HepG2 (cell line): ENCODE results near the gene MPZL3. TPM values are rescaled to one million over a fixed set of nuclear protein-coding genes. Genes with fewer than 3 reads are reported as not detected.

Experiments
- ATAC-seq: fragments of 200-7000 bp; cut with Tn5 transposase; 3 replicates; pipeline ENCODE4 v1.9.1; 2020; ENCODE audit warnings: mild to moderate bottlenecking, moderate library complexity
- BruUV-seq: library from RNA; stranded (reverse); fragments of 400-500 nt; replicated peaks from 2 replicates; lab custom pipeline; 2021; lab: Mats Ljungman, UMichigan
- CTCF ChIA-PET: fragments of 300-600 bp; formaldehyde crosslinking; extraction: SDS; loops from one replicate; lab custom pipeline; 2021; ENCODE audit warnings: low total read pairs, inconsistent platforms, low intra/inter-chr PET ratio; lab: Yijun Ruan, JAX
- POLR2A ChIA-PET: fragments of 350-600 bp; sonication (Branson Sonifier 250); formaldehyde crosslinking; loops from one replicate; lab custom pipeline; 2020; ENCODE audit warnings: antibody characterized with exemption, inconsistent platforms; lab: Yijun Ruan, JAX
- DNase-seq: peaks from one replicate; pipeline ENCODE4 v3.0.0-alpha.2; 2015; ENCODE audit warnings: low spot score
- FAIRE-seq: peaks from 3 replicates; lab custom pipeline; 2011; peaks lifted over from hg19 to GRCh38; lab: Jason Lieb, UNC
- H2AFZ ChIP-seq: one replicate; pipeline ENCODE4 v1.6.1; 2011; ENCODE audit warnings: low read length, inconsistent platforms
- H3K27ac ChIP-seq: fragments of 300-600 bp; 3 replicates; pipeline ENCODE4 v1.8.0; 2011; ENCODE audit warnings: mixed run types, mild to moderate bottlenecking, mixed read lengths, low read length, inconsistent platforms; ENCODE audit not compliant: insufficient read depth; ENCODE audit errors: extremely low read length
- H3K27me3 ChIP-seq, 2 experiments: fragments of 200-600 bp in 1 of 2; 2 replicates in 1 of 2; 3 replicates in 1 of 2; pipeline versions ENCODE4 v1.6.0 to v1.8.0; 2011; ENCODE audit warnings: low read length in 2 of 2, mild to moderate bottlenecking in 2 of 2, moderate library complexity in 2 of 2, inconsistent platforms in 1 of 2; ENCODE audit not compliant: insufficient read depth in 2 of 2, control insufficient read depth in 1 of 2
- H3K36me3 ChIP-seq, 2 experiments: fragments of 200-600 bp in 1 of 2; replicated peaks in 1 of 2; 2 replicates in 1 of 2; 3 replicates in 1 of 2; pipeline versions ENCODE4 v1.5.1 to v1.8.0; 2011; ENCODE audit warnings: low read length in 2 of 2, inconsistent platforms in 1 of 2; ENCODE audit not compliant: insufficient read depth in 2 of 2, control insufficient read depth in 1 of 2
- H3K4me1 ChIP-seq: 2 replicates; pipeline ENCODE4 v1.5.1; 2012; ENCODE audit warnings: low read length, inconsistent platforms; ENCODE audit not compliant: insufficient read depth
- H3K4me2 ChIP-seq: 2 replicates; pipeline ENCODE4 v1.6.0; 2011; ENCODE audit warnings: low read depth, low read length, inconsistent platforms
- H3K4me3 ChIP-seq, 3 experiments: fragments of 200-600 bp in 1 of 3; sonication (generic), shearing (Covaris generic) in 1 of 3; replicated peaks in 1 of 3; 2 replicates each; pipeline ENCODE4 v1.5.1; 2011 to 2016; ENCODE audit warnings: low read length in 3 of 3, inconsistent platforms in 2 of 3, low read depth in 2 of 3, mild to moderate bottlenecking in 2 of 3, control low read depth in 1 of 3, mixed read lengths in 1 of 3; ENCODE audit not compliant: insufficient read depth in 1 of 3
- H3K79me2 ChIP-seq: one replicate; pipeline ENCODE4 v1.6.1; 2011; ENCODE audit warnings: low read length, inconsistent platforms; ENCODE audit not compliant: insufficient read depth
- H3K9ac ChIP-seq: 2 replicates; pipeline ENCODE4 v1.6.0; 2011; ENCODE audit warnings: mild to moderate bottlenecking, low read depth, low read length, inconsistent platforms; ENCODE audit not compliant: insufficient read depth
- H3K9me3 ChIP-seq: 2 replicates; pipeline ENCODE4 v1.5.1; 2012; ENCODE audit warnings: mild to moderate bottlenecking, low read length
- H4K20me1 ChIP-seq: 2 replicates; pipeline ENCODE4 v1.6.0; 2011; ENCODE audit warnings: inconsistent platforms, mild to moderate bottlenecking, low read length, moderate library complexity; ENCODE audit not compliant: insufficient read depth
- CHD2 ChIP-seq: IDR thresholded peaks from 2 replicates; pipeline ENCODE4 v1.6.1; 2011; ENCODE audit warnings: low read depth, low read length, improper control_type of control experiment
- HIVEP1 ChIP-seq: sonication (generic); formaldehyde crosslinking; IDR thresholded peaks from 2 replicates; pipeline ENCODE4 v1.4.0; 2020; ENCODE audit warnings: mild to moderate bottlenecking, missing genetic modification reagents
- SMAD1 ChIP-seq: sonication (generic); formaldehyde crosslinking; IDR thresholded peaks from 2 replicates; pipeline ENCODE4 v1.4.0; 2020; ENCODE audit warnings: missing genetic modification reagents, low read depth, mild to moderate bottlenecking, borderline replicate concordance
- TRAFD1 ChIP-seq: sonication (generic); formaldehyde crosslinking; IDR thresholded peaks from 2 replicates; pipeline ENCODE4 v1.5.1; 2020; ENCODE audit warnings: missing genetic modification reagents, mild to moderate bottlenecking, borderline replicate concordance
- ZBTB46 ChIP-seq: sonication (generic); formaldehyde crosslinking; IDR thresholded peaks from 2 replicates; pipeline ENCODE4 v1.4.0; 2020; ENCODE audit warnings: mild to moderate bottlenecking, missing genetic modification reagents, borderline replicate concordance
- ZNF124 ChIP-seq: sonication (generic); formaldehyde crosslinking; IDR thresholded peaks from 2 replicates; pipeline ENCODE4 v1.4.0; 2020; ENCODE audit warnings: missing genetic modification reagents
- ZNF142 ChIP-seq: sonication (generic); formaldehyde crosslinking; IDR thresholded peaks from 2 replicates; pipeline ENCODE4 v1.4.0; 2020; ENCODE audit warnings: missing genetic modification reagents
- ZNF724P ChIP-seq: sonication (generic); formaldehyde crosslinking; IDR thresholded peaks from 2 replicates; pipeline ENCODE4 v1.8.0; 2022; ENCODE audit warnings: missing genetic modification reagents, borderline replicate concordance
- ZSCAN5A ChIP-seq: sonication (generic); formaldehyde crosslinking; IDR thresholded peaks from 2 replicates; pipeline ENCODE4 v1.8.0; 2022; ENCODE audit warnings: mild to moderate bottlenecking, missing genetic modification reagents, borderline replicate concordance
- WGBS: methylation state at CpG from one replicate; pipeline ENCODE4 v1.1.6; 2017; ENCODE audit warnings: low lambda C conversion rate; 5-methylcytosine and 5-hydroxymethylcytosine counted together
- in situ Hi-C: cut with HindIII; loops from 2 replicates; pipeline ENCODE4 v1.10.0; 2017; ENCODE audit warnings: low pct_unique_long_range_greater_than_20kb; ENCODE audit not compliant: extremely low pct_ligation_motif_present
- intact Hi-C: fragments of 100-400 bp; cut with micrococcal nuclease; formaldehyde crosslinking; loops from one replicate; pipeline ENCODE4 v1.10.0; 2022; ENCODE audit not compliant: unreplicated experiment
- polyA plus RNA-seq, 8 experiments: library from polyadenylated mRNA; depleted of rRNA in 3 of 8; stranded (reverse) in 7 of 8; unstranded in 1 of 8; fragments of >200 nt; fragmentation: Illumina TruSeq in 4 of 8; extraction: Trizol in 4 of 8; gene quantifications; 2 replicates each; pipeline versions ENCODE4 v1.2.1 to v1.2.3, GENCODE V29; 2011 to 2016; ENCODE audit warnings: low read depth in 4 of 8, missing spikeins in 1 of 8, mixed read lengths in 1 of 8; ENCODE audit not compliant: insufficient read depth in 1 of 8
- total RNA-seq, 5 experiments: library from RNA; depleted of rRNA; stranded (reverse); fragments of >200 nt; fragmentation: Illumina TruSeq; extraction: Trizol; gene quantifications; 2 replicates each; pipeline ENCODE4 v1.2.3, GENCODE V29; 2016; ENCODE audit warnings: low read depth in 1 of 5

Gene MPZL3
- total and polyA plus RNA-seq, 2 of the 13 experiments (the other 11 are each of a cell fraction or from before 2014, with no cell fraction given): 5.3 to 9.3 TPM

- intact Hi-C loops (loop anchor here (1.0 to 5.0 kb wide), 4 partner anchors 17 to 160 kb away; partner anchors contain the start of gene MPZL2), in situ Hi-C loops (loop anchor here (5.0 to 10.0 kb wide), 3 partner anchors 57 to 160 kb away; partner anchors contain the start of genes MPZL3 and UBE4A)
- CTCF ChIA-PET: no interaction called here
- DNase-seq (peak; percentile 98), FAIRE-seq (peak; percentile 99), ATAC-seq (peak; percentile 98)
- peak overlapping the region; percentile 71 for H3K4me2 ChIP-seq
- peak overlapping the region; percentile 78 for H3K27ac ChIP-seq
- H2AFZ ChIP-seq: no peak overlapping the region
- WGBS: 0% methylated on average over 10 of the region's 10 CpGs
- H3K9ac ChIP-seq: peak overlapping the region; percentile 54
- H3K4me1 ChIP-seq: peaks cover 77% of the 10 kb centered on the region
- no peaks in the 10 kb centered on the region; the same call in 1 of the 2 replicates for H3K9me3 ChIP-seq
- H3K79me2 ChIP-seq: no peaks in the 10 kb centered on the region
- POLR2A ChIA-PET: interaction anchor here (0.7 to 2.2 kb wide), 13 partner anchors 14 to 207 kb away, joined by 3 to 20 read pairs (median 4); partner anchors contain the start of genes ATP5MG, MPZL2, MPZL3 and UBE4A
- H3K4me3 ChIP-seq: peak overlapping the region in 1 of 3 experiments; percentile 41; a peak in 2 of 6 replicates
- H3K36me3 ChIP-seq: no peaks in the 10 kb centered on the region
- no peaks in the 10 kb centered on the region for H4K20me1 ChIP-seq
- no TSS peak for BruUV-seq
- H3K27me3 ChIP-seq: no peaks in the 10 kb centered on the region
- TF ChIP-seq HIVEP1 (CRISPR knock-in tag): no peak; the same call in 1 of the 2 replicates
- 0 out of 2 replicates have a peak, but pooled peaks have one; percentile 45 for TF ChIP-seq SMAD1
- peak; percentile 75; the same call in 1 of the 2 replicates for TF ChIP-seq TRAFD1 (CRISPR knock-in tag)
- TF ChIP-seq ZNF142 (CRISPR knock-in tag): peak; percentile 91
- peak; percentile 74; the same call in 1 of the 2 replicates for TF ChIP-seq ZNF124 (CRISPR knock-in tag)
- peak; percentile 13; the same call in 1 of the 2 replicates for TF ChIP-seq CHD2
- peak; percentile 22; the same call in 1 of the 2 replicates for TF ChIP-seq ZSCAN5A
- no peak for TF ChIP-seq ZBTB46
- TF ChIP-seq ZNF724P: 0 out of 2 replicates have a peak, but pooled peaks have one; percentile 31
Observed at GRCh38 chr11:118194835-118195627, 57.1 kb downstream of the MPZL3 start.
